HL-60 (cell line): Measurements from ENCODE around the gene CALB2.

ENCODE experiments used
- DNase-seq, 2 experiments: peaks; one replicate each; pipeline ENCODE4 v3.0.0-alpha.2; 2010 to 2020; ENCODE audit warnings: low read depth in 1 of 2, low spot score in 1 of 2
- H3K27ac ChIP-seq: fragments of 250-450 bp; sonication (Bioruptor Pico); replicated peaks from 2 replicates; pipeline ENCODE4 v1.5.1; 2020; ENCODE audit warnings: mild to moderate bottlenecking, moderate library complexity
- H3K27me3 ChIP-seq: fragments of 250-450 bp; sonication (Bioruptor Pico); 2 replicates; pipeline ENCODE4 v1.5.1; 2021; ENCODE audit warnings: mild to moderate bottlenecking, moderate library complexity; ENCODE audit not compliant: insufficient read depth, poor library complexity, severe bottlenecking
- H3K4me3 ChIP-seq: replicated peaks from 2 replicates; pipeline ENCODE4 v1.5.1; 2011; ENCODE audit warnings: mild to moderate bottlenecking, control low read depth, low read length; ENCODE audit not compliant: insufficient read depth
- CTCF ChIP-seq: IDR thresholded peaks from one replicate; pipeline ENCODE4 v1.5.1; 2011; ENCODE audit warnings: low read length, control low read depth, inconsistent platforms; ENCODE audit not compliant: insufficient read depth
- GABPA ChIP-seq: IDR thresholded peaks from 2 replicates; pipeline ENCODE4 v1.6.1; 2012; ENCODE audit warnings: low read depth
- POLR2AphosphoS5 ChIP-seq: IDR thresholded peaks from 2 replicates; pipeline ENCODE4 v1.6.1; 2012; ENCODE audit warnings: low read depth
- REST ChIP-seq: IDR thresholded peaks from 2 replicates; pipeline ENCODE4 v1.6.1; 2012; ENCODE audit warnings: low read depth; ENCODE audit not compliant: insufficient replicate concordance
- SPI1 ChIP-seq: IDR thresholded peaks from 2 replicates; pipeline ENCODE4 v1.6.1; 2012; ENCODE audit warnings: low read depth, mild to moderate bottlenecking, borderline replicate concordance

CALB2 gene

GRCh38 chr16:71340406-71340805 lies 18.1 kb upstream of the CALB2 start:
- no peak for DNase-seq
- no peak overlapping the region for H3K27ac ChIP-seq
- no peak overlapping the region for H3K4me3 ChIP-seq
- TF ChIP-seq CTCF (no peak), REST (no peak), SPI1 (no peak), GABPA (no peak), POLR2AphosphoS5 (no peak)
- H3K27me3 ChIP-seq: peaks cover 5% of the 10 kb centered on the region

GRCh38 chr16:71341881-71342280 lies 16.6 kb upstream of the CALB2 start:
- H3K4me3 ChIP-seq: no peak overlapping the region
- DNase-seq: no peak
- no peaks in the 10 kb centered on the region for H3K27me3 ChIP-seq
- no peak overlapping the region for H3K27ac ChIP-seq
- TF ChIP-seq GABPA (no peak), SPI1 (no peak), POLR2AphosphoS5 (no peak), CTCF (no peak), REST (no peak)

GRCh38 chr16:71343078-71343477 lies 15.4 kb upstream of the CALB2 start:
- no peaks in the 10 kb centered on the region for H3K27me3 ChIP-seq
- DNase-seq: no peak
- H3K27ac ChIP-seq: no peak overlapping the region
- H3K4me3 ChIP-seq: no peak overlapping the region
- TF ChIP-seq POLR2AphosphoS5 (no peak), SPI1 (no peak), CTCF (no peak), REST (no peak), GABPA (no peak)
